Measurements from ENCODE around the gene SSRP1.
"Not testable (repeated sequence)": the region's sequence is repeated elsewhere in the genome, so short reads cannot be mapped to it uniquely, and the experiment has no call there.

Gene SSRP1, protein sequence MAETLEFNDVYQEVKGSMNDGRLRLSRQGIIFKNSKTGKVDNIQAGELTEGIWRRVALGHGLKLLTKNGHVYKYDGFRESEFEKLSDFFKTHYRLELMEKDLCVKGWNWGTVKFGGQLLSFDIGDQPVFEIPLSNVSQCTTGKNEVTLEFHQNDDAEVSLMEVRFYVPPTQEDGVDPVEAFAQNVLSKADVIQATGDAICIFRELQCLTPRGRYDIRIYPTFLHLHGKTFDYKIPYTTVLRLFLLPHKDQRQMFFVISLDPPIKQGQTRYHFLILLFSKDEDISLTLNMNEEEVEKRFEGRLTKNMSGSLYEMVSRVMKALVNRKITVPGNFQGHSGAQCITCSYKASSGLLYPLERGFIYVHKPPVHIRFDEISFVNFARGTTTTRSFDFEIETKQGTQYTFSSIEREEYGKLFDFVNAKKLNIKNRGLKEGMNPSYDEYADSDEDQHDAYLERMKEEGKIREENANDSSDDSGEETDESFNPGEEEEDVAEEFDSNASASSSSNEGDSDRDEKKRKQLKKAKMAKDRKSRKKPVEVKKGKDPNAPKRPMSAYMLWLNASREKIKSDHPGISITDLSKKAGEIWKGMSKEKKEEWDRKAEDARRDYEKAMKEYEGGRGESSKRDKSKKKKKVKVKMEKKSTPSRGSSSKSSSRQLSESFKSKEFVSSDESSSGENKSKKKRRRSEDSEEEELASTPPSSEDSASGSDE

DNA sequence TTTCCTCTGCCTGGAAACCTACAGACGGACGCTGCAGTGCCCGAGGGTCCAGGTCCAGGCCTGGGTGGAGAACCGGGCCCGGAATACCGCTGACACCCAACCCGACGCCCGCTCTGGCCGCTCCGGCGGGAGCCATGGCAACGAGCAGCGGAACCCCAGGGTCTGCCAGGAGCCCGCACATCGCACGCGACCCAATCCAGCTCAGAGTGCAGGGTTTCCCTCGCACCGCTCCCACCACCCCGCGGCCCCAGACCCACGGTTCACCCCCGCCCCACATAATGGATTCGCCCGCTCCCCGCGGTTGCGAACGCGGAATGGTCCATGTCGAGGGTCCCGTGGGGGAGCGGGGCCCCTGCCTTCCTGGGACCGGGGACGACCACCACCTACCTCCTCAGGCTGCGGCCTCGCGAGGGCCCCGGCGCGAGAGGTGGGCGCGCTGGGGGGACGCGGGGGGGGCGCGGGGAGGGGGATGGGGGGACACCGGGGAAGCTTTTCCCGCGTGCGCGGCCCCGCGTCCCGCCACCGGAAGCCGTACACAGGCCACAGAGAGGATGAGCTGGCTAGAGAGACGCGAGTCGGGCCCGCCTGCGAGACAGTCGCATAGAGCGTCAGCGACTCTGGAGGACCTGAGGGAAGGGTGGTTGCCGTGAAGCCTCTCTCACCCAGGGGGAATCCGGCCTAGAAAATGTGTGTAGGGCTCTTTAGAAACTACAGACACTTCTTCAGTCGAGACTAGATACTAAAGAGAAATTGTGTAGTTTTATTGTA, at the start of gene SSRP1:
Gene SSRP1, minus strand, starts transcription at position 550 of the 768 bp plus-strand sequence. CDS start 771 bp downstream, outside the sequence.
- DNase-seq: peak; percentile 34

DNA sequence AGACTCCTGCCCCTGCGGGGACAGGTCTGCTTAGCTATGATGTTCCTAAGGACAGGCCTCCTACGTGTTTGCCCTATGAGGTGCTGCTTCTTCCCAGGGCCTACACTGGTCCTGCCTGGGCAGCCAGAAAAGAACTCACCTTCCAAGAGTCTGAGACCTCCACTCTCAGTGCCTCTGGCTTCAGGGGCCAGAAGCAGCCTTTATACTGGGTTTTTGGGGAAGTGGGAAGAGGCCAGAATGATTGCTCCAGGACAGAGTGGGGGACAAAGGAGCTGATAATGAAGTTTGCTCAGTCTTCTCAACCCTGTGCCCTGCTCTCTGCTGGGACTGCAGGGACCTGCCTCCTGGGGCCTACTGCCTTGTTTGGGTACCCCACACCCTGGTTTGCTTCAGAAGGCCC, 45.3 kb upstream of the SSRP1 start, which contains the start of gene PRG3:
Gene PRG3, minus strand, starts transcription at position 176 of the 400 bp plus-strand sequence. CDS start 442 bp downstream, outside the sequence.
- no peak for DNase-seq

DNA sequence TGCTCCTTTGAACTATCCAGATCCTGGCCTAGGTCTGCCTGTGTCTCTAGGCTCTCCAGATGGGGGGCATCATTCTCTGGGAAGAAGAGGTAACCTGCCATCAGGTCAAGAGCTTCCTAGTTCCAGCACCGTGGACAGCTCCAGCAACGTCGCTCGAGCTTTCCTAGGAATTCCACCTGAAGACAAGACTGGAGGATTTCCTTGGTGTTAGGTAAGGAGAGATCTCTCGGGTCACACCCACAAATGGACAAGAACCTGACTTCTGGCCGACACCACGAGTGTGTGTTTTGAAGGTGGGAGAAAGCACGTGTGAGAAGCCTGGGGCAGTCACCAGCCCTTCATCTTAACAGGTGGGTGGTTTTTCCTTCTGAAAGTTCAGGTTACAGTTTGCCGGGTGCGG, 44.0 kb upstream of the SSRP1 start:
- no peak for DNase-seq

DNA sequence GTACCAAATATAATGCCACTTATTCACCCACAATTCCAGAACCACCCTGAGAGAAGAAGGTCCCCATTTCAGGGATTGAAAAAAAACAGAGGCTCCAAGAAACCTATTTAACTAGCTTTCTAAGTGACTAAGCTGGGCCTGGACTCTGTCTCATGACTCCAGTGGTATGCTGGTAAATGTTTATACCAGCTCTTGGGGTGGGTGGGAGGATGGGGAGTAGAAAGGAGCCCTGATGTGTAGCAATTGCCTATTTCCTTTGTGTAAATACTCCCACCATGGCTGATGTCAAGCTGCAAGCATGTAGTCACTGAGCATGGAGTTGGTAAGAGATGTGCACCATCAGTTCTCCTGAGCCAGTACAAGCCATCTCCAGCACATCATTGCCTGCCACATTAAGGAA, 42.5 kb upstream of the SSRP1 start:
- no peak for DNase-seq

DNA sequence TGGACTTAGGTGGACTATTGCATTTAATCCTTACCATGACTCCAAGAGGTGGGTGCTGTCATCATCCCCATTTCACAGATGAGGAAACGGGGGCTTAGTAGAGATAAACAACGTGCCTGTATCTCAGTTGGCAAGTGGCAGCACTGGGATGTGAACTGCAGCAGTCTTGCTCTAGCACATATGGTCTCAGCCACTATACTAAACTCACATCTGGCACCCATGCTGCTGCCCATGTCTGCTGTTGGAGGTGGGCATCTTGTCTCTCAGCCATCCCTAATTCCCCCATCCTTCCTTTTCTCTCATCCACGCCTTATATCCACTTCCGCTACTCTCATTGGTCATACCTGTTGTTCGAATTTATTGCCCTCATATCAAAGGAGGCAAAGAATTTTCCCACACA, 41.4 kb upstream of the SSRP1 start:
- no peak for DNase-seq

DNA sequence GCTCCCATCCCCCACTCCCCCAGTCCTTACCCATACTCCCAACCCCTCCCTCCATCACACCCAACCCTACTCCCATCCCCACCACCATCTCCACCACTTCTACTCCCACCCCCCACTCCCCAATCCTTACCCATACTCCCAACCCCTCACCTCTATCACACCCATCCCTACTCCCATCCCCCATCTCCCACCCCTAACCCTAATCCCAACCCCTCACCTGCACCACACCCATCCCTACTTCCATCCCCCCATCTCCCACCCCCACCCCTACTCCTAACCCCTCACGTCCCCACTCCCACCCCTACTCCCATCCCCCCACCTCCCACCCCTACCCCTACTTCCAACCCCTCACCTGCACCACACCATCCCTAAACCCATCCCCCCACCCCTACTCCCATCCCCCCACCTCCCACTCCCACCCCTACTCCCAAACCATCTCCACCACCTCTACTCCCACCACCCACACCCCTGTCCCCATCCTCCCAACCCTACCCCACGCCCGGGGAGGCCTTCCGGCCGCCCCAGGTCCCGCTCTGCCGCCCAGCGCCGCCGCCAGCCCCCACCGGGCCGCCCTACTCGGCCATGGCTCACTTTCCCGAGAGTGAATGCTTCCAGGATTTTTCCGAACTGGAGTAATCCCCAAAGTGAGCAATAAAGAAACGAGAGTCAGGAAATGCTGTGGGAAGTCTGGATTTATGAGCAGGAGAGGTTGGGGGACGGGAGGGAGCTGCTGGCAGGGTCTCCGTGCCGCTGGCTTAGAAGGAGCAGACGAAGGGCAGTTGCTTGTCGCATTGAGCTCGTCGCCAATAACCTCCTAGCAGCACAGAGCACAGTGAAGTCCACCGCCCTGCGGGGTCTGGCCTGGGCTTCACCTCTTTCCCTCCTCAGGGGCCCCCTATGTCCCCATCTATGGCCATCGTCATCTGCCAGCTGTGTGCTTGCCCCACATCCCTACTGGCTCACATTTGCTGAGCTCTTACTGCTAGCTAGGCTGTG, 40.7 kb upstream of the SSRP1 start:
- DNase-seq: no peak

DNA sequence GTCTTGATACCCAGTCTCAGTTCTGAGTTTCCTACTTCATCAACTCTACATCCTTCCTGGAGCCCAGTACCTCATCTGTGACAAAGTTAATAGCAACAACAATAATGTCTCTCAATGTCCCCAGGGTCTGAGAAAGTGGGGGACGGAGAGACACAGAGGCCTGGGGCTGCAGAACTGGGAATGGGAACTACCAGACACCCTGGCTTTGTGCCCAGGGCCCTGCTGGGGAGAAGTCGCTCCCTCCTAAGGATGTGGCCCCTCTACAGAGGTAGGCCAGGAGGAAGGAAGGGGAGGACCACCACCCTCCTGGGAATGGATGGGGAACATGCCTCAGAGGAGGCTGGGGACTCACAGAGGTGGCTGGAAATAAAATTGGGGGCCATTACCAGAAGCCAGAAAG, 39.8 kb upstream of the SSRP1 start:
- no peak for DNase-seq

DNA sequence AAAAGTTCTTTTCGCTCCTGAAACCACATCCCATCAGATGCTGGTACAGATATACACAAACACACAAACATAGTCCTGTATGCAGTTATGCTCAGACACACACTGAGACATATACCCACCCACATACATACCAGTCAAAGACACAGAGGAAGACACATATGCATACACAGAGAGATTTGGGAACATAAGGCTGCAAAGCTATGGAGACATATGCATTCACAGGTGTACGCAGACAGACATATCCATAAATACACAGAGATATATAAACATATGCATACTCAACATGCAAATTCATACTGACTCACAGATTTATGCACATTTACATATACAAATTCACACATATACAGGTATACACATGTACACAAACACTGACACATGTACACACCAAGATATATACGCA, 39.3 kb upstream of the SSRP1 start:
- no peak for DNase-seq

DNA sequence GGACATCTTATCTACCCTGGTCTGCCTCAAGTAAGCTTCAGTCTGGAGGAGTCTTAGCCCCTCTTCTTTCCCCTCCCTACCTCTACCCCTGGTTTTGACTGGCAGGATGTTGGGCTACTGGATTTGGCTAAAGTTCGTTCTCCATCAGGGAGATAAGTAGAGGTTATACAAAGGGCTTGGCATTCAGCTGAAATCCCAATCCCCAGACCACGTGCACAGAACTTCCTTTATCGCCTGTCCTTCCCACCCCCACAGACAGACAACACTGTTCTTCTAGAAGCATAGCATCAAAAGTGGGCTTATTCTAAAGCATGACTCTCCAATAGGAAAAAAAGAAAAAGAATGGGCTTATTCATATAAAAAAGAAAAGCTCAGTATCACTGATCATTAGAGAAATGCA, 37.5 kb upstream of the SSRP1 start:
- DNase-seq: no peak

DNA sequence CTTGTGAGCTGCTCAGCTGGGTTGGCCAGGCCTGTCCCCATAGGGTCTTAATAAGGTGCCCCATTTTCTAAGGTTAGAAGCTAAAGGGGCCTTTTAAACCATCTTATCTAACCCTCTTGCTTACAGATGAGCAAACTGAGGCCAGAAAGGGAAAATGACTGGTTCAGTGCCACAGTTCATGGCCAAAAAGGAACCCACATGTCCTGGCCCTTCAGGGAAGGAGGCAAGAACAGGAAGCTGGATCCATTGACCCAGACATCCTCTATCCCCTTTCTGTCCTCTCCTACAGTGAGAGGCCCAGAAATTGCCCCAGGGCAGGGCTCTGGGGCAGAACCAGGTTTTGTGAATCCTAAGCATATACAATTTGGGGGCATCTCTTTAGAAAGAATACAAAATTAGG, 35.2 kb upstream of the SSRP1 start:
- no peak for DNase-seq

DNA sequence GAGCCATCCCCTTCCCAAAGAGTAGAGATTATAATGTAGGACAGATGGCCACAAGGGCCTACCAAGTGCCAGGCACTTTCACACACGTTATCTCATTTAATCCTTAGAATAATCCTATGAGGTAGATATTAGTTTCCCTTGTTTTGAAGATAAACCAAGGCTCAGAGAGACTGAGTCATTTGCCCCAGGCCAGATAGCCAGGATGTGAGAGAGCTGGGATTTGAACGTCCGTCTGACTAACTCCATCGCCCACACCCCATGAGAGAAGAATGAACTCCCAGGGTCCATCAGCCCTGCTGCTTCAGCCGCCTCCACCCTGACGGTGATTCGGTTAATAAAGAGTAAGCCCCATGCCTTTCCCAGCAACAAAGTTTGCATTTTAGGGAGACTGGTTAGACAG, 34.6 kb upstream of the SSRP1 start:
- no peak for DNase-seq

DNA sequence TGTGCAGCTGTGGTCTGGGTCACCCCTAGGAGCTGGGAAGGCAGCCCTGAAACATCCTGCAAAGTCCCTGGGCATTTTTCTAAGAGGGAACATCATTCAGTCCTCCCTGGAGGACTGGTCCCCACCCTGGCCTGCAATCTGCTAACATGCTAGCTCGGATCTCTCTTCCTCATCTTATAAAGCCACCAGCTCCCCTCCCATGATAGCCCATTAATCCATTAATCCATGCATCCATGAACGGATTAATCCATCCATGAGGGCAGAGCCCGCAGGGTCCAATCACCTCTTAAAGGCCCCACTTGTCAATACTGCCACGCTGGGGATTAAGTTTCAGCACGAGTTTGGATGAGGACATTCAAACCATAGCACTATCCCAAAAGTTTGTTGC, 33.1 kb upstream of the SSRP1 start:
- DNase-seq: no peak

DNA sequence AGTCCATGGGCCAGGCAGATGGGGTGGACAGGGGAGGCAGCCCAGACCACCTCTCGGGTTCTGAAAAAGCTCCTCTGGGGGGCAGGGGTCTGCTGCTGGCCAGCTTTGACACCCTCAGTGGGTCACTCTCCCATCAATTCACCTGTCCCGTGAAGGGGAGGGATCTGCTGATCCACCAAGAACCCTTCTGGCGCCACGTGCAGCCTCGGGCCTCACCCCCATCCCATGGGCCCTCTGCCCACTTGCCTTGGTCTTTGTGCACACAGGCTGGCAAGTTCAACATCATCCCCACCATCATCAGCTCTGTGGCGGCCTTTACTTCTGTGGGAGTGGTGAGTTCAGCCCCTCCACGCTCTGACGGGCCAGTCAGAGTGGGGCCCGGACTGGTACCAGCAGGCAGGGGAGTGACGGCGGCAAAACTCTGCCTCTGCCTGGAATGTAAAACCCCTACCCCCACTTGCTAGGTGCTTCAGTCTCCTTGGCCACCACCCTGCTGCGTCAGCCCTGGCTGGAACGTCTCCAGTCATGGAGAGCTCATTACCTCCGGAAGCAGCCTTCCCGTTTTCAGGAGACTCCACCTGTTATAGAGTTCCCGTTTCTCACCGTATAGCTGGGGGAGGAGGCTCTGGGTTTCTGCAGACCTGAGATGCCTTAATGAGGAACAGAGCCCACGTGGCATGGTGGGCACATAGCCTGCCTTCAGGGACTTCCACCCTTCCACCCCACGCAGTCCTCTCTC, 32.6 kb upstream of the SSRP1 start:
- no peak for DNase-seq

DNA sequence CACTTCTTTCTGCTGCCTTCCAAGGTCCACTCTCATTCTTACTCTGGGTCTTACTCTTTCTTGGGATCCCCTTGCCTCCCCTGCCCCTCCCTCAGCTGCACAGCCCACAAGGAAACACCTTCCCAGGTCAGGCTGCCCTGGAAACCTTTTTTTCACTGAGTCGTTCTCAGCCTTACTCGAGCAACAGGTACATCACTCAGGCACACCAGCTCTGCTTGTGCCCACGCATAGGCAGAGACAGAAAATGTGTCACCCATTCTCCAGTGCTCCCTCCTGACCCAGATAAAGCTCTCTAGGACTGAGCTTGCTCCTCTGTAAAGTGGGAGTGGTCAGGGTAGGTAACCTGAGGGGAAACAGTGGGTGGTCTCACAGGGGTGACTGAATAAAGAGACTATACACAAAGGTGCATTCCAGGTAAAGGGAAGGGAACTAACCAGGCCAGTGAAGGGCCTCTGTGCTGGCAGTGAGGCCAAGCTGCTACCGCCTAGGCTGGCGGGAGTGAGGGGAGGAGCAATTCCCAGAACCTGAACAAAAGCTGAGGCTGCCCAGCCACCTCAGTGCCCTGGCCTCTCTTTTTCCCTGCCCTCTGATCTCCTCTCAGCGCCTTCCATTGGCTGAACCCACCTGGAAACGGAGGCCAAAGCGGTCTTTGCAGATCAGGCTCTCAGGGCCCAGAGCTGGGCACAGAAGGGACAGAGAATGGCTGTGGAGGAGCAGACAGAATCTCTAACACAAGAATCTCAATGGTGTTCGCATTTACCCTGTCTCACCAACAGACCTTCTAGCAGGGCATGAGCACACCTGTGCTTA, 29.4 kb upstream of the SSRP1 start:
- no peak for DNase-seq

DNA sequence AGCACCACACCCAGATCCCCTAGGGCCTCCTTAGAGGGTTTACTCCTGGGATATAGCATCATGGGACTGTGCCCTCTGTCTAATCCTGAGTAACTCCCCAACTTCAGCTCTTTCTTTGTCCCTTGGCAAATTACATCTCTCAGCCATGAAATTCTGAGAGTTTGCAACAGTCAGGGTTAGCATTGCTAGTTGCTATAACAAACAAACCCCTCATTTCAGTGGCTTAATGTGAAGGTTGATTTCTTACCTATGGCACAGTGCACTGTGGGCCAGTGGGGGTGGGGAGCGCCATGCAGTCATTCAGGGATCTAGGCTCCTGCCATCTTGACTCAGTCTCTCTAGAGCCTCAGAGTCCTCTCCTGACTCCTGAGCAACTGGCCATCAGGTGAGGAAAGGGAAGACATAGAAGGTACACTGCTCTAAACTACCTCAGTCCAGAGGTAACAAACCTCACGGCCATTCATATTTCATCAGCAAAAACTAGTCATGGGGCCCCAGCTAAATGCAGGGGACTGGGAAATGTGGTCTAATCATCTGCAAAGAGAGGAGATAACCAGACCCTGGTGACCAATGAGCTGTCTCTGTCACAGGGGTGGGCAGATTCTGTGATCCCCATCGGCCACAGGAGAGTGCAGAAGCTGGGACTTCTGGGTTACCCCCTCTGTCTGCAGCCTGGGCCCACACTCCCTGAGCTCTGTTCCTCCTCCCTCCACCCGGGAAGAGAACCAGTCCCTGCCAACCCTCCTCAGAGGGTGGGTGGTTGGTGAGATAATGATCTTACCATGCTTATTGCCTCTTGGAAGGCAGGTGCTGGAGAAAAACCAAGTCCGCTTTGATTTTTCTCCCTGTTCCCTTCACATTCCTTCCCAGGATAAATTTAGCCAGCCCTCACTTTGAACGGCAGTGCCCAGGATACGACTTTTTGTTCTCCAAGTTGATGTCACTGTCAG, 27.7 kb upstream of the SSRP1 start:
- DNase-seq: no peak

DNA sequence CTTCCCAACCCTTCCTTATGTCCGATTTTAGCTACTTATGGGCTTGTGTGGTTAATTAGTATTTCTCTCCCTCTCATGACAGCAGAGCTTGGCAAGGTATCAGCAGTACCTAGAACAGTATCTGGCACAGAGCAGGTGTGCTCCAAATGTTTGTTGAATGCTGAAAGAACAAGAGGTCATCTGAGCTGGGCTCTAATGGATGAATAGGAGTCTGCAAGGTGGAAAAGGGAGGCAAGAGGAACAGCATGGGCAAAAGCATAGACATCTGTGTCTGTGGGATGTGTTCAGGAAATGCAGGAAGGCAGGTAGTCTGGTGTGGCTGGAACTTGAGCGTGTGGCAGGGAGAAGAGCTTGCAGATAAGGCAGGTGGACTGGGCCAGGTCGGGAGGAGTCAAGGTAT, 26.2 kb upstream of the SSRP1 start:
- DNase-seq: no peak

DNA sequence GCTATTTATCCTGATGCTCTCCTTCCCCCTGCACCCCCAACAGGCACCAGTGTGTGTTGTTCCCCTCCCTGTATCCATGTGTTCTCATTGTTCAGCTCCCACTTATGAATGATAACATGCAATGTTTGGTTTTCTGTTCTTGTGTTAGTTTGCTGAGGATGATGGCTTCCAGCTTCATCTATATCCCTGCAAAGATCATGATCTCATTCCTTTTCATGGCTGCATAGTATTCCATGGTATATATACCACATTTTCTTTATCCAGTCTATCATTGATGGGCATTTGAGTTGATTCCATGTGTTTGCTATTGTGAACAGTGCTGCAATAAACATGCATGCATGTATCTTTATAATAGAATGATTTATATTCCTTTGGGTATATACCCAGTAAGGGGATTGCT, 25.7 kb upstream of the SSRP1 start:
- not testable (repeated sequence) for DNase-seq

DNA sequence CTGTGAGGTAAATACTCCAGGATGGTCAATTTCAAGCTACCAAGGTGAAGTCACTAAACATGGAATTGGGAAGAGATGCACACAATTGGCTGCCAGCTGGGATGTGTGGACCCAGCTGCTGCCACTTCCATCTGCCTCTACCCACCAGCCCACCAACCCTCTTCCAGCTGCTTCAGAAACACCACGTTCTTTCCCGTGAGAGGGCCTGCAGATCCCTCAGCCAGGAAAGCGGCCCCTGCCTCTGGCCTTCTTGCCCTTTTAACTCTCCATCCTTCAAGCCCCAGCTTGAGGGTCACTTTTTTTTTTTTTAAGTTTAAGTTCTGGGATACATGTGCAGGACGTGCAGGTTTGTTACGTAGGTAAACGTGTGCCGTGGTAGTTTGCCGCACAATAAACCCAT, 25.3 kb upstream of the SSRP1 start:
- no peak for DNase-seq

DNA sequence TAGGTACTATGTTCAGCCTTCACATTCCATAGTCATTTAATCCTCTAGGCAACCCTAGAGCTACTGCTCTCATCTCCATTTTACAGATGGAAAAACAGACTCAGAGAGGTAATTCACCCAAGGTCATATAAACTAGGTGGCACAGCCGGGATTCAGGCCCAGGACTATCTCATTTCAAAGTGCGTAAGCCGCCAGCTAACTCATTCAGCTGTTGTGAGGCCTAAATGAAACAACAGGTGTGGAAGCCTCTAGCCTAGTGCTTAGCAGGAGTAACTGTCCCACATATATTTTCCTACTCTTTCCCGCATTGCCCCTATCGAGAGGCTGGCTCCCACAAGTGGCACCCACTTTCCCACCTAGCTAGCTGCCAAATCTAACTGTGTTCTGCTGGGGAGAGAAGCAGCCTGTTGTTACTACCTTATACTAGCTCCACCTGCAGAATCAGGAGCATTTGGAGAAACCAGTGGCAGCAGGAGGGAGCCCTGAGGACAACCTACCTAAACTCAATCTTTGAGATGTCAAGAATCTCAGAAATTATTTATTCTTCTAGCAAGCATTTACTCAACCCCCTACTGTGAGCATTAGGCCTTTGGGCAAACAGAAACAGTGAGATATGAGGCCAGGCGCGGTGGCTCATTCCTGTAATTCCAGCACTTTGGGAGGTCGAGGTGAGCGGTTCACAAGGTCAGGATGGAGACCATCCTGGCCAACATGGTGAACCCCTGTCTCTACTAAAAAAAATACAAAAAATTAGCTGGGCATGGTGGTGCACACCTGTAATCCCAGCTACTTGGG, 24.4 kb upstream of the SSRP1 start:
- DNase-seq: no peak

All from NCI-H1436 treated with DMSO at 0.1 percent for 48 hours (cell line).